Activated naive CD8-positive, alpha-beta T cell (primary cell): ENCODE measurements around the gene BET1L.
A peak's percentile ranks its signal among the peaks of the same experiment; 100 is the strongest.

Source experiments
- H3K27ac Mint-ChIP-seq: one replicate; pipeline ENCODE4 v1.8.0; 2021; ENCODE audit warnings: mixed read lengths
- H3K27me3 Mint-ChIP-seq: one replicate; pipeline ENCODE4 v1.8.0; 2021; ENCODE audit warnings: mixed read lengths
- H3K36me3 Mint-ChIP-seq: one replicate; pipeline ENCODE4 v1.8.0; 2021; ENCODE audit warnings: mixed read lengths
- H3K4me1 Mint-ChIP-seq: one replicate; pipeline ENCODE4 v1.8.0; 2021; ENCODE audit warnings: low read depth, mixed read lengths
- H3K4me3 Mint-ChIP-seq: one replicate; pipeline ENCODE4 v1.8.0; 2021; ENCODE audit warnings: mild to moderate bottlenecking, mixed read lengths
- H3K9me3 Mint-ChIP-seq: one replicate; pipeline ENCODE4 v1.8.0; 2021; ENCODE audit warnings: low read depth, mixed read lengths

The BET1L gene

DNA sequence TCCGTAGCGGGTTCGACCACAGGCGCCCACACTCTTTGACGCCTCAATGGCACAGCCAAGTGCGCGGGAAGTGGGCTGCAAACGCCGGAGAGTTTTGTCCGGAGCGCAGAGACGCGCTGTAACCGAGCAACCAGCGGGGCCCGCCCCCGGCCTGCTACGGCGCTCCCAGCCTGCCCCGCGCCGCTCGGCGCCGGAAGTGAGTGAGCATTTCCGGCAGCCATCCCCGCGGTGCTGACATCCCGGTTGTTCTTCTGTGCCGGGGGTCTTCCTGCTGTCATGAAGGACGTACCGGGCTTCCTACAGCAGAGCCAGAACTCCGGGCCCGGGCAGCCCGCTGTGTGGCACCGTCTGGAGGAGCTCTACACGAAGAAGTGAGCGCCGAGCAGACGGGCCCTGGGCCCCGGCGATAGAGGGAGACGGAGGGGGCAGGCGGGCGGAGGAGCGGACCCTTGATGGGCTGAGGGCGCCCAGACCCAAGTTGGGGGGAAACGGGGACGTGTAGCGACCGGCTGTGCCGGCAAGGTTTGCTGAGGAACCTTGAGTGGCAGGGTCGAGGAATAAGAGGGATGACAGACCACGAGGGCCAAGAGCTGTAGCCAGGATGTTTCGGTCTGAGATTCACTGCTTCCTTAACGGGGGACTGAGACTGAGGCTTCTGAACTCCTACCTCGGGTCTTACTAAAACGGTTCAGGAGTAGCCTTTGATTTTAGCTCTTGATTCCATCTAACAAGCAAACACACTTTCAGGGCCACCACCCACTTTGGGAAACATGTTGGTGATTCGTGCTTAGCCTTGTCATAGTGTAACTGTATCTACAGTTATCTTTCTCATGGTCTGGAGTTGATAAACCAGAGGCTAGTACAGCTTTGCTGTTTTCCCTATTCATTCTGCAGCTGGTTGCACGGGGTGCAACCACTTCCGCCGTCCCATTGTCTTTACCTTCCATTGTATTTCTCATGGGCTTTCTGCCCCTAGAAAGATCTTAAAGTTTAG lies 29.9 kb upstream of the BET1L start, which contains the start of gene PSMD13:
TSS of gene PSMD13 (plus strand) at position 203 of the 994 bp plus-strand sequence. CDS start at position 277, 74 bp downstream.
- Mint-ChIP-seq H3K9me3 (no peaks in the 10 kb centered on the region), H3K27ac (peak within 1 kb of the TSS; percentile 99), H3K4me1 (peaks cover 56% of the 10 kb centered on the region), H3K27me3 (no peaks in the 10 kb centered on the region), H3K4me3 (peak within 1 kb of the TSS; percentile 94), H3K36me3 (peaks cover 9% of the 10 kb centered on the region)

GRCh38 chr11:235997-236773 lies 29.0 kb upstream of the BET1L start, which contains the start of gene SIRT3:
SIRT3 (minus strand) TSS chr11:236342; CDS start chr11:236328, 14 bp downstream.
- peak within 1 kb of the TSS; percentile 99 for H3K27ac Mint-ChIP-seq
- no peaks in the 10 kb centered on the region for H3K9me3 Mint-ChIP-seq
- peaks cover 47% of the 10 kb centered on the region for H3K4me1 Mint-ChIP-seq
- H3K36me3 Mint-ChIP-seq, result peaks cover 2% of the 10 kb centered on the region
- H3K4me3 Mint-ChIP-seq, result peak within 1 kb of the TSS; percentile 94
- no peaks in the 10 kb centered on the region for H3K27me3 Mint-ChIP-seq

DNA sequence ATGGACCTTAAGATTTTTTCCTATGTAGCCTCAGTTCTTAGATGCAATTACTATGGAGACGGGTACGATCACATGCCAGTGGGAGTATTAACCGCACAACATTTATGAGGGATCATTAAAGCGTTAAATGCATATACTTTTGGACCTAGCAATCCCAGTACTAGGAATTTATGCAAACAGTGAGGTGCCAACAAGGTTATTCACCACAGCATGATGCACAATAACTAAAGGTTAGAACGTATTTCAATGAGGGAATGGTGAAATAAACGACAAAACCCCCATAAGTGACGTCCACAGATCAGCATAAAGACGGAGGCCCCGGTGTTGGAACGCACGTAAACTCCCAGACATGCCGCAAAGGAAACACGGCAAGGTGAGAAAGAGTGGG lies 28.4 kb upstream of the BET1L start:
- H3K9me3 Mint-ChIP-seq, result no peaks in the 10 kb centered on the region
- no peaks in the 10 kb centered on the region for H3K27me3 Mint-ChIP-seq
- peaks cover 45% of the 10 kb centered on the region for H3K4me1 Mint-ChIP-seq
- H3K4me3 Mint-ChIP-seq, result peak overlapping the region; percentile 88
- peak overlapping the region; percentile 97 for H3K27ac Mint-ChIP-seq
- H3K36me3 Mint-ChIP-seq, result peaks cover 2% of the 10 kb centered on the region

DNA sequence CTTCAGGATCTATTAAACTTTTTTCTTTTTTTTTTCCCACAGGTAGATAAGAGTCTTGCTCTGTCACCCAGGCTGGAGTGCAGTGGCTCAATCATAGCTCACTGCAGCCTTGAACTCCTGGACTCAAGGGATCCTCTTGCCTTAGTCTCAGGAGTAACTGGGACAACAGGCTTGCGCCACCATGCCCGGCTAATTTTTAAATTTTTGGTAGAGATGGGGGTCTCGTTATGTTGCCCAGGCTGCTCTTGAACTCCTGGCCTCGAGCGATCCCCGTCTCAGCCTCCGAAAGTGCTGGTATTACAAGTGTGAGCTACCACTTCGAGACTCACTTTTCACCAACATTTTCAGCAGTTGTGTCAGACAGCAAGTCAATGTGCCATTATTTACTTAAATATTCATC lies 28.0 kb upstream of the BET1L start:
- H3K36me3 Mint-ChIP-seq, result no peaks in the 10 kb centered on the region
- H3K27me3 Mint-ChIP-seq, result no peaks in the 10 kb centered on the region
- no peaks in the 10 kb centered on the region for H3K9me3 Mint-ChIP-seq
- H3K27ac Mint-ChIP-seq, result peak overlapping the region; percentile 97
- H3K4me1 Mint-ChIP-seq, result peaks cover 41% of the 10 kb centered on the region
- peak overlapping the region; percentile 88 for H3K4me3 Mint-ChIP-seq

GRCh38 chr11:232783-233565 lies 25.8 kb upstream of the BET1L start:
- H3K27ac Mint-ChIP-seq, result peak overlapping the region; percentile 59
- H3K4me3 Mint-ChIP-seq, result no peak overlapping the region
- H3K36me3 Mint-ChIP-seq, result no peaks in the 10 kb centered on the region
- no peaks in the 10 kb centered on the region for H3K27me3 Mint-ChIP-seq
- peaks cover 29% of the 10 kb centered on the region for H3K4me1 Mint-ChIP-seq
- no peaks in the 10 kb centered on the region for H3K9me3 Mint-ChIP-seq

GRCh38 chr11:230431-230830 lies 23.2 kb upstream of the BET1L start:
- no peak overlapping the region for H3K4me3 Mint-ChIP-seq
- no peaks in the 10 kb centered on the region for H3K27me3 Mint-ChIP-seq
- H3K36me3 Mint-ChIP-seq, result no peaks in the 10 kb centered on the region
- peaks cover 28% of the 10 kb centered on the region for H3K4me1 Mint-ChIP-seq
- H3K27ac Mint-ChIP-seq, result peak overlapping the region; percentile 46
- H3K9me3 Mint-ChIP-seq, result no peaks in the 10 kb centered on the region

DNA sequence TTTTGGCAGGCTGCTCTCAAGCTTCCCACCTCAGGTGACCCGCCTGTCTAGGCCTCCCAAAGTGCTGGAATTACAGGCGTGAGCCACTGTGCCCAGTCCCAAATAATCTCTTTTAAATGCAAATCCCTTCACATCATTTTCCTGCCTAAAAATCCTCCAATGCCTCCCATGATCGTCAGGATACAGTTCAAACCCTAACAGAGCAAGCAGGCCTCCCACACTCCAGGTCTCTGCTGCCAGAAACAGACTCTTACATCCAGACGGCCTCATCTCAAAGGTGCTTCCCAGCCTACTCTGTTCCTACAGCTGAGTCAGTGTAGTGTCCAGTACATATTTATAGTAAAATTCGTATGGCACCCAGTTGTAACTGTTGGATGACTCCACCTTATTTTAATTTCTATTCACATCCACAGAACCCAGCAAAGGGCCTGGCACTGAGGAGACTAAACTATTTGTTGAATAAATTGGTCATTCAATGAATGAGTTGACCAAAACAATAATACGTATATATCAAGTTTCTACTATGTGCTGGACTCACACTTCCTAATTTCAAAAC lies 20.7 kb upstream of the BET1L start:
- Mint-ChIP-seq H3K4me3 (no peak overlapping the region), H3K9me3 (no peaks in the 10 kb centered on the region), H3K4me1 (peaks cover 16% of the 10 kb centered on the region), H3K27ac (no peak overlapping the region), H3K27me3 (no peaks in the 10 kb centered on the region), H3K36me3 (no peaks in the 10 kb centered on the region)

GRCh38 chr11:225734-226453 lies 18.7 kb upstream of the BET1L start:
- Mint-ChIP-seq H3K9me3 (no peaks in the 10 kb centered on the region), H3K4me3 (no peak overlapping the region), H3K27me3 (no peaks in the 10 kb centered on the region), H3K27ac (no peak overlapping the region), H3K4me1 (peaks cover 16% of the 10 kb centered on the region), H3K36me3 (no peaks in the 10 kb centered on the region)

GRCh38 chr11:224424-224823 lies 17.2 kb upstream of the BET1L start:
- no peak overlapping the region for H3K27ac Mint-ChIP-seq
- H3K4me3 Mint-ChIP-seq, result no peak overlapping the region

DNA sequence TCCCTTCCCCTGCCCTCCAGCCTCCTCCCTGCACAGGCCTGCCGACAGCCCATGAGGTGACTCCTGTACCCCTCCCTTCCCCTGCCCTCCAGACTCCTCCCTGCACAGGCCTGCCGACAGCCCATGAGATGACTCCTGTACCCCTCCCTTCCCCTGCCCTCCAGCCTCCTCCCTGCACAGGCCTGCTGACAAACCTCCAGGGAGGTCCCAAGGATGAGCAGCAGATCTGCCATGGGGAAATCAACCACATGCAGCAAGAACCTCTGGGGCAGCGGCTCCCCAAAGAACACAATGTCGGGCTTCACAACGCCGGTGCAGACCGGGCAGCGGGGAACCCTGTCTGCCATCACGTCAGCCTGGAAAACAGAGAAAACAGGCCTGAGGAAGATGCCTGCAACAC lies 16.7 kb upstream of the BET1L start:
- no peaks in the 10 kb centered on the region for H3K27me3 Mint-ChIP-seq
- no peak overlapping the region for H3K4me3 Mint-ChIP-seq
- peaks cover 16% of the 10 kb centered on the region for H3K4me1 Mint-ChIP-seq
- H3K36me3 Mint-ChIP-seq, result no peaks in the 10 kb centered on the region
- no peaks in the 10 kb centered on the region for H3K9me3 Mint-ChIP-seq
- H3K27ac Mint-ChIP-seq, result no peak overlapping the region

More at GRCh38 chr11:224424-224823, 17.2 kb upstream of the BET1L start:
- no peaks in the 10 kb centered on the region for H3K27me3 Mint-ChIP-seq
- peaks cover 16% of the 10 kb centered on the region for H3K4me1 Mint-ChIP-seq
- H3K36me3 Mint-ChIP-seq, result no peaks in the 10 kb centered on the region
- no peaks in the 10 kb centered on the region for H3K9me3 Mint-ChIP-seq

DNA sequence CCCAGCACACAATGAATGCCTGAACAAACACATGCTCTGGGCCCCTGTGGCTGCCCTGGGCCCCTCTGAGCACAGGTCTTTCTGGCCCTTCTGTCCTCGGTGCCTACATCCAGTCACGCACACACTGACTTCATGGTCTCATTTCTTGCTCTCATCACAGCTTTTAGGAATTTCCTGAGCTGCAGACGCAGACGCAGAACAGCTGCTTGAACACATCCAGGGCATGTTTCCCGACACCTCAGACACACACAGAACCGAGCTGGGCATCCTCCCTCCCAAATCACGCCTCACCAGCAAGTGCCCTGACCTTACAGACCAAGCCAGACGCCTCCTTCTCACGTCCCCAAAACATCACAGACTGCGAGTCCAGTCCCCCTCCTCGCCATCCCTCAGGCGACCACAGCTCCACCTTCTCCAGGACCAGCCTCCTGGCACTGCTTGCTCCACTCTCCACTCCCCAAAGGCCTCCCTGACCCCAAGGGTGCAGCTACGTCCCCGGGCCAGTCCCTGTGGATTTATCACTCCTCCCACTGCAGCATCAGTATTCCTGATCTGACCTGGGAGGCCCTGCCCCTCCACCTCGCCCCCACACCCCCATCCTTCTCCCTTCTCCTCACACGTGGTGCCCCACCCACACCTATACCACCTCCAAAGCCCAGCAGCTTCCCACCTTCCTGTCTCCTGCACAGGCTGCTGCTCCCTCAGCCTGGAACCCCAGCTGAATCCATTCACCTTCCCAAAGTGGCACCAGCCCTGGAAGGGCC lies 16.0 kb upstream of the BET1L start:
- no peak overlapping the region for H3K4me3 Mint-ChIP-seq
- no peaks in the 10 kb centered on the region for H3K36me3 Mint-ChIP-seq
- H3K27me3 Mint-ChIP-seq, result no peaks in the 10 kb centered on the region
- H3K27ac Mint-ChIP-seq, result peak overlapping the region; percentile 5
- no peaks in the 10 kb centered on the region for H3K9me3 Mint-ChIP-seq
- H3K4me1 Mint-ChIP-seq, result peaks cover 10% of the 10 kb centered on the region

GRCh38 chr11:221998-222789 lies 15.0 kb upstream of the BET1L start:
- Mint-ChIP-seq H3K9me3 (no peaks in the 10 kb centered on the region), H3K4me3 (no peak overlapping the region), H3K36me3 (no peaks in the 10 kb centered on the region), H3K27me3 (no peaks in the 10 kb centered on the region), H3K4me1 (peaks cover 11% of the 10 kb centered on the region), H3K27ac (peak overlapping the region; percentile 5)
